ENCODE data around the gene PARN. TPM values are rescaled to one million over a fixed set of nuclear protein-coding genes. Genes with fewer than 3 reads are reported as not detected.

The PARN gene
- total RNA-seq, 1 experiment from 2014 or later = 37.7 TPM

- no peak for ATAC-seq
- ChIA-PET POLR2A (no interaction called here), CTCF (no interaction called here)
- TF ChIP-seq ATF1 (CRISPR knock-in tag; IDR thresholded peaks at IDR 0.05) = no peak
- TF ChIP-seq MXD4 (CRISPR knock-in tag; IDR thresholded peaks at IDR 0.05; ENCODE audit: borderline replicate concordance) = no peak
- TF ChIP-seq MYBL2 (CRISPR knock-in tag; IDR thresholded peaks at IDR 0.05) = no peak
- TF ChIP-seq CREB1 (CRISPR knock-in tag; IDR thresholded peaks at IDR 0.05) = no peak
- no peak for TF ChIP-seq NFE2L1 (CRISPR knock-in tag; IDR thresholded peaks at IDR 0.05)
- no peak for TF ChIP-seq GTF2I (CRISPR knock-in tag; conservative IDR thresholded peaks at IDR 0.05)
- TF ChIP-seq ZNF138 (CRISPR knock-in tag; conservative IDR thresholded peaks at IDR 0.05) = no peak
- TF ChIP-seq E2F1 (CRISPR knock-in tag; IDR thresholded peaks at IDR 0.05) = no peak
- no peak for TF ChIP-seq PREB (CRISPR knock-in tag; IDR thresholded peaks at IDR 0.05; ENCODE audit: borderline replicate concordance)
- no peak for TF ChIP-seq ZNF232 (CRISPR knock-in tag; IDR thresholded peaks at IDR 0.05)
- Mint-ChIP-seq H3K4me3 (no peak overlapping the region), H3K4me1 (peaks cover 11% of the 10 kb centered on the region), H3K27me3 (ENCODE audit: low read depth) (no peaks in the 10 kb centered on the region), H3K36me3 (no peaks in the 10 kb centered on the region), H3K27ac (no peak overlapping the region), H3K9me3 (no peaks in the 10 kb centered on the region)
- DNase-seq (ENCODE audit: low spot score) = no peak
Observed at GRCh38 chr16:14454391-14454790, 175.7 kb downstream of the PARN start.

- no peak for ATAC-seq
- no peak overlapping the region for H3K27ac Mint-ChIP-seq
- 0 out of 2 replicates have a peak, but pooled peaks cover 3% of the 10 kb centered on the region for H3K4me1 Mint-ChIP-seq
- no peak overlapping the region for H3K4me3 Mint-ChIP-seq
- DNase-seq (ENCODE audit: low spot score) = no peak
- no peaks in the 10 kb centered on the region for H3K27me3 Mint-ChIP-seq (ENCODE audit: low read depth)
- no peaks in the 10 kb centered on the region for H3K36me3 Mint-ChIP-seq
- CTCF ChIA-PET = no interaction called here
- no peak for TF ChIP-seq FOXP4 (CRISPR knock-in tag; IDR thresholded peaks at IDR 0.05)
- TF ChIP-seq FOXJ3 (CRISPR knock-in tag; IDR thresholded peaks at IDR 0.05; ENCODE audit: borderline replicate concordance) = no peak
- TF ChIP-seq MAX (CRISPR knock-in tag; IDR thresholded peaks at IDR 0.05) = no peak
- TF ChIP-seq NFYB (CRISPR knock-in tag; conservative IDR thresholded peaks at IDR 0.05; ENCODE audit: low read depth) = no peak
- TF ChIP-seq PREB (CRISPR knock-in tag; IDR thresholded peaks at IDR 0.05; ENCODE audit: borderline replicate concordance) = no peak
- no peak for TF ChIP-seq ZNF671 (CRISPR knock-in tag; IDR thresholded peaks at IDR 0.05)
- POLR2A ChIA-PET = no interaction called here
- H3K9me3 Mint-ChIP-seq = no peaks in the 10 kb centered on the region
Observed at GRCh38 chr16:14452066-14452465, 178.0 kb downstream of the PARN start.

GRCh38 chr16:14450846-14451245, 179.2 kb downstream of the PARN start:
- Mint-ChIP-seq H3K4me1 (peaks cover 12% of the 10 kb centered on the region), H3K27me3 (ENCODE audit: low read depth) (no peaks in the 10 kb centered on the region), H3K27ac (no peak overlapping the region), H3K9me3 (no peaks in the 10 kb centered on the region), H3K36me3 (no peaks in the 10 kb centered on the region; the same call in 1 of the 2 replicates), H3K4me3 (no peak overlapping the region)
- no peak for ATAC-seq
- no peak for TF ChIP-seq ZNF423 (CRISPR knock-in tag; IDR thresholded peaks at IDR 0.05)
- POLR2A ChIA-PET = no interaction called here
- DNase-seq (ENCODE audit: low spot score) = no peak
- CTCF ChIA-PET = no interaction called here

All from WTC11 (cell line).